ENCODE measurements around the gene NR2F2.

GRCh38 chr15:96326328-96327154 lies 4.0 kb upstream of the NR2F2 start:
- TF ChIP-seq CTCF (IDR thresholded peaks at IDR 0.05 in 8 of 11, conservative IDR thresholded peaks at IDR 0.05 in 3 of 11) (no peak), POLR2AphosphoS5 (IDR thresholded peaks at IDR 0.05) (peak; percentile 13 to 70 (median 53))

Data from spleen (tissue), 7 donors.